C4-2B (cell line): ENCODE measurements around the gene SGCE.
A peak's percentile ranks its signal among the peaks of the same experiment; 100 is the strongest.
"Not testable (repeated sequence)": the region's sequence is repeated elsewhere in the genome, so short reads cannot be mapped to it uniquely, and the experiment has no call there.

Source experiments
- H3K27ac ChIP-seq: fragments of 450-650 bp; 2 replicates; pipeline ENCODE4 v1.5.1; 2017
- ZFX ChIP-seq: fragments of 450-650 bp; IDR thresholded peaks from 2 replicates; pipeline ENCODE4 v1.6.1; 2017
- TF ChIP-seq, protein P1 (sequence below): fragments of 450-650 bp; conservative IDR thresholded peaks from 2 replicates; pipeline ENCODE4 v1.5.1; 2017; ENCODE audit warnings: mild to moderate bottlenecking

The SGCE gene, protein sequence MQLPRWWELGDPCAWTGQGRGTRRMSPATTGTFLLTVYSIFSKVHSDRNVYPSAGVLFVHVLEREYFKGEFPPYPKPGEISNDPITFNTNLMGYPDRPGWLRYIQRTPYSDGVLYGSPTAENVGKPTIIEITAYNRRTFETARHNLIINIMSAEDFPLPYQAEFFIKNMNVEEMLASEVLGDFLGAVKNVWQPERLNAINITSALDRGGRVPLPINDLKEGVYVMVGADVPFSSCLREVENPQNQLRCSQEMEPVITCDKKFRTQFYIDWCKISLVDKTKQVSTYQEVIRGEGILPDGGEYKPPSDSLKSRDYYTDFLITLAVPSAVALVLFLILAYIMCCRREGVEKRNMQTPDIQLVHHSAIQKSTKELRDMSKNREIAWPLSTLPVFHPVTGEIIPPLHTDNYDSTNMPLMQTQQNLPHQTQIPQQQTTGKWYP

DNA sequence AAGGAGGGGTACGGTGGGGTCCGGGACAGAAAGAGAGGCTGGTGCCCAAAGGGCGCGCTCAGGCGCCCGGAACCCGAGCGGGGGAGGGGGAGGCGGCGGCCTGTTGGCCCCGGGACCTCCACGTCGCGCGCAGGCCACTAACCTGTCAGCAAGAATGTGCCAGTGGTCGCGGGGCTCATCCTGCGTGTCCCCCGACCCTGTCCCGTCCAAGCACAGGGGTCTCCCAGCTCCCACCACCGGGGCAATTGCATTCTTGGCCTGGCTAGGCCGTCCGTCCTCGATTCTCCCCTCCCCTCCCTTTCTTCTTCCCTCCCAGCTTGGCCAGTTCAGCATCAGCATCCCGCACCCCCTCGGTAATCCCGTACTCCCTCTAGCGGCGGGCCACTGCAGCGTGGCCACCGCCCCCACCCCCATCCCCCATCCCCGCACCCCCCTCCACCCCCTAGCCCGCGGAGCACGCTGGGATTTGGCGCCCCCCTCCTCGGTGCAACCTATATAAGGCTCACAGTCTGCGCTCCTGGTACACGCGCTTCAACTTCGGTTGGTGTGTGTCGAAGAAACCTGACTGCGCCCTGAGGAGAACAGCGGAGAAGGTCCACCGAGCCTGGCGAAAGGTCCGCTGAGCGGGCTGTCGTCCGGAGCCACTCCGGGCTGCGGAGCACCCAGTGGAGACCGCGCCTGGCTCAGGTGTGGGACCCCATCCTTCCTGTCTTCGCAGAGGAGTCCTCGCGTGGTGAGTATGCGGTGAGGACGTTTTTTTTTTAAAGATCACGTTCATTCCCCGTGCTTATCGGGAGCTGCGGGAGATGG lies at the start of gene SGCE:
Gene SGCE, minus strand, starts transcription at position 286 of the 810 bp plus-strand sequence. Its CDS starts 35 bp downstream, at position 251.
- no peak within 1 kb of the TSS for H3K27ac ChIP-seq
- TF ChIP-seq, protein P1, sequence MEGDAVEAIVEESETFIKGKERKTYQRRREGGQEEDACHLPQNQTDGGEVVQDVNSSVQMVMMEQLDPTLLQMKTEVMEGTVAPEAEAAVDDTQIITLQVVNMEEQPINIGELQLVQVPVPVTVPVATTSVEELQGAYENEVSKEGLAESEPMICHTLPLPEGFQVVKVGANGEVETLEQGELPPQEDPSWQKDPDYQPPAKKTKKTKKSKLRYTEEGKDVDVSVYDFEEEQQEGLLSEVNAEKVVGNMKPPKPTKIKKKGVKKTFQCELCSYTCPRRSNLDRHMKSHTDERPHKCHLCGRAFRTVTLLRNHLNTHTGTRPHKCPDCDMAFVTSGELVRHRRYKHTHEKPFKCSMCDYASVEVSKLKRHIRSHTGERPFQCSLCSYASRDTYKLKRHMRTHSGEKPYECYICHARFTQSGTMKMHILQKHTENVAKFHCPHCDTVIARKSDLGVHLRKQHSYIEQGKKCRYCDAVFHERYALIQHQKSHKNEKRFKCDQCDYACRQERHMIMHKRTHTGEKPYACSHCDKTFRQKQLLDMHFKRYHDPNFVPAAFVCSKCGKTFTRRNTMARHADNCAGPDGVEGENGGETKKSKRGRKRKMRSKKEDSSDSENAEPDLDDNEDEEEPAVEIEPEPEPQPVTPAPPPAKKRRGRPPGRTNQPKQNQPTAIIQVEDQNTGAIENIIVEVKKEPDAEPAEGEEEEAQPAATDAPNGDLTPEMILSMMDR, result peak; percentile 74
- TF ChIP-seq ZFX, result no peak

DNA sequence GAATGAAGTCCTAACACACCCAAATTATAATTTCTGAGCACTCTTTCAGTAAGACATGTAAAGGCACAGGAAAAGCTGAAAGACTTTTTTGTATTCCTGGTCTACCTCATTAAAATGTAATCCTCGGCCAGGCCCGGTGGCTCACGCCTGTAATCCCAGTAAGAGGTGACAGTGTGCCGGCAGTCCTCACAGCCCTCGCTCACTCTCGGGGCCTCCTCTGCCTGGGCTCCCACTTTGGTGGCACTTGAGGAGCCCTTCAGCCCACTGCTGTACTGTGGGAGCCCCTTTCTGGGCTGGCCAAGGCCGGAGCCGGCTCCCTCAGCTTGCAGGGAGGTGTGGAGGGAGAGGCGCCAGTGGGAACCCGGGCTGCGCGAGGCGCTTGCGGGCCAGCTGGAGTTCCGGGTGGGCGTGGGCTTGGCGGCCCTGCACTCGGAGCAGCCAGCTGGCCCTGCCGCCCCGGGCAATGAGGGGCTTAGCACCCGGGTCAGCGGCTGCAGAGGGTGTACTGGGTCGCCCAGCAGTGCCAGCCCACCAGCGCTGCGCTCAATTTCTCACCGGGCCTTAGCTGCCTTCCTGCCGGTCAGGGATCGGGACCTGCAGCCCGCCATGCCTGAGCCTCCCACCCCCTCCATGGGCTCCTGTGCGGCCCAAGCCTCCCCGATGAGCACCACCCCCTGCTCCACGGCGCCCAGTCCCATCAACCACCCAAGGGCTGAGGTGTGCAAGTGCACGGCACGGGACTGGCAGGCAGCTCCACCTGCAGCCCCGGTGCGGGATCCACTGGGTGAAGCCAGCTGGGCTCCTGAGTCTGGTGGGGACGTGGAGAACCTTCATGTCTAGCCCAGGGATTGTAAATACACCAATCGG lies 49.5 kb upstream of the SGCE start:
- not testable (repeated sequence) for H3K27ac ChIP-seq

DNA sequence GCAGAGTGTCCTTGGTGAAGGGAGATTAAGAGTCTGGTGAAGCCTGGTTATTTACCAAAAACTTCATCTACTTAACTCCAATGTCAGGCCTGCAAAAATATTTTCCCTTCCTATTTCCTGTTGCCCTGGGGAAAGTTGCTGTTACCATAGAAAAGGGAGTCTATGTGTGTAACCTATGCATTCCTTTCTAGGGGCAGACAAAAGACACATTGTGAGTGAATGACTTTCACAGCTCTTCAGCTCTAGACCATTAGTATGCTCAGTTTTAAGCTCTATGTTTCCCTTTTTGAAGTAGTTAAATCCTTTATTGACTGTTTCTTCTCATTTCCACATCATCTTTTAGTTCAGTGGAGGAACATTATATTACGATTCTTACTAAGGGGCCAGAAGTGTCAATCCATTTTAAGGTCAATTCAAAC lies 45.6 kb upstream of the SGCE start:
- no peak overlapping the region for H3K27ac ChIP-seq
- no peak for TF ChIP-seq ZFX
- TF ChIP-seq, protein P1, result no peak

DNA sequence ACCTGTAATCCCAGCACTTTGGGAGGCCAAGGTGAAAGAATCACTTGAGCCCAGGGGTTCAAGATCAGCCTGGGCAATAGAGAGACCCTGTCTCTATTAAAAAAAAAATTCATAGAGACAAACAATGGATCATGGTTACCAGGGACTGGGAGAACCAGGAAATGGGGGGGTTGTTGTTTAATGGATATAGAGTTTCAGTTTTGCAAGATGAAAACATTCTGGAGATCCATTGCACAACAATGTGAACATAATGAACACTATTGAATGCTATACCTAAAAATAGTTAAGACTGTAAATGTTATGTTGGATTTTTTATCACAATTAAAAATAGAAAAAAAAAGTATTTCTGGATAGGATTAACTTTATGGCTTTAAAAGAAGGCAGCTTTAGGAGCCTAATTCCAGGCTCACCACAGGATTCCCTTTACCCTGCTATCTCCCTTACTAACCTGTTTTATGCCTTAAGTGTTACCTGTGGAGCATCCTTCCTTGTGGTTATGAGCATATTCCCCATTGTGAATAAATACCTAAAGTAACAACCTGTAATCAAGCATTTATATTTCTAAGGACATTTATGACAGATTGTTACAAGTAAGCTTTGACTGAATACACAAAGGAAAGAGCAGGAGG lies 45.1 kb upstream of the SGCE start:
- no peak for TF ChIP-seq ZFX
- TF ChIP-seq, protein P1, result no peak
- H3K27ac ChIP-seq, result no peak overlapping the region

DNA sequence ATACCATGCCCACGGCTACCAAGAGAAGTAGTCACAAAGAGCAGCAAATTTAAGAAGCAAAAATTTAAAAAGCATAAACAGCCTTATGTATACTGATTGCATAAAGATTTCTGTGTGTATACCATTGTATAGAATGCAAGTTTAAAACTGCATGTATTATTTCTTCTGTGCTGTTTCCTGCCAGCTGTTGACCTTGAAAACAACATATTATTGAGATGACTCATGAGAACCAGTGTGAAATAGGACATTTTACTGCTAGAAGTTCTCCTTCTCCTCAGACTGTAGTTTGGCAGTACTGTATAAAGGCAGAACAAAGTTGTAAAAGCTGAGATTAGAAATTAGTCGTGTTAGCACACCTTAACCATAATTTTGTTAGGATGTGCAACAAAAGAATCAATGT lies 42.3 kb upstream of the SGCE start:
- TF ChIP-seq, protein P1, result no peak
- TF ChIP-seq ZFX, result no peak
- H3K27ac ChIP-seq, result no peak overlapping the region

DNA sequence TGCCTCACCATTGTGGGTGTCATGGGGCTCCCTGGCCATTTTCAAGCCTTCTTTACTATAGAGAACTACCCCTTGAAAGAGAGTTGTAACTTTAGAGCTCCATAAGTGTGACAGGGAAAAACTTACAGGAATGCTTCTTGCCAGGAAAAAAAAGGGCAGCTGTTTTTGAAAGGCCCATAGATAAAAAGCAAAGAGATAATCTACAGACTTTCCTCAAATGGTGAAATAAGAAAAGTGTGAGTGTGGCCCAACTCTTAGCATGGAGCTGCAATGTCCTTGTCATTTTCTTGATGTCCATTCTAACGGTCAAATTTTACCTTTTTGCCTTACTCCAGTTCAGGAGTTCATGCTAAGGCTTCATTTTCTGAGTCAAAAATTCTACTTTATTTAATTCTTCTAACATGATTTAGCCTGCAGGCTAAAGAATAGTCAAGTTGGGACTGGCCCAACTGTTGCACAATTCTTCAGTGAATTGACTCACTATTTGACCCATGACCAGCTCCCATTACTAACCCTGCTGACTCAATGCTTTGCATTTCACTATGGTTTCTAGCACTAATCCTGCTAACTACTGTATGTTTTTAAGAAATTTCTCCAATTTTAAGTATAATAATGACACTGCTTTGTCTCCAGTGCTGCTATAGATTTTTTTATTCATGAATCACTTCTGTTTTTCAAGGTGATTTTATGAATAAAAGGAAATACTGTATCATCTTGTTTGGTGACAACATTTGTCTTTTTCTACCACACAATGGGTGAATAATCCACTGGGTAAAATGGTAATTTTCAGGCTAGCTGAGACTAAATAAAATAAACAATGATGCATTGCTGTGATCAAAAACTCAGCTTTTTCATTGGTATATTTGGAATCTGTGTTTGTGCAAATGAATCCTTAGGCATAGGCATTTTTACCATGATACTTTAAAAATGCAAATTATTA lies 41.4 kb upstream of the SGCE start:
- no peak overlapping the region for H3K27ac ChIP-seq
- TF ChIP-seq, protein P1, result no peak
- no peak for TF ChIP-seq ZFX
